Heart right ventricle (tissue), 16 donors: ENCODE measurements around the gene SPACA4. TPM values are rescaled to one million over a fixed set of nuclear protein-coding genes. Genes with fewer than 3 reads are reported as not detected.

ENCODE experiments used
- ATAC-seq, 8 donors: fragments of 200-7000 bp; cut with Tn5 transposase; one replicate each; pipeline ENCODE4 v1.9.1; 2020; ENCODE audit warnings: mild to moderate bottlenecking in 8 of 8, moderate library complexity in 8 of 8, moderate number of reproducible peaks in 1 of 8
- DNase-seq, 2 donors: peaks; one replicate each; pipeline ENCODE4 v3.0.0-alpha.2; 2020
- H3K27ac ChIP-seq, 10 donors: fragments of 200-600 bp; sonication (generic) in 2 of 10; one replicate each; pipeline versions ENCODE4 v1.5.0 to v1.8.0; 2020 to 2022; ENCODE audit warnings: mild to moderate bottlenecking in 3 of 10
- H3K27me3 ChIP-seq, 7 donors: fragments of 200-600 bp; one replicate each; pipeline ENCODE4 v1.8.0; 2021 to 2022; ENCODE audit warnings: mild to moderate bottlenecking in 2 of 7
- H3K36me3 ChIP-seq, 9 donors: fragments of 200-600 bp; sonication (generic) in 1 of 9; one replicate each; pipeline versions ENCODE4 v1.5.0 to v1.8.0; 2020 to 2022; ENCODE audit warnings: mild to moderate bottlenecking in 2 of 9
- H3K4me1 ChIP-seq, 9 donors: fragments of 200-600 bp; sonication (generic) in 1 of 9; one replicate each; pipeline versions ENCODE4 v1.5.0 to v1.8.0; 2020 to 2022; ENCODE audit warnings: mild to moderate bottlenecking in 4 of 9
- H3K4me3 ChIP-seq, 10 donors: fragments of 200-600 bp; sonication (generic) in 2 of 10; one replicate each; pipeline versions ENCODE4 v1.5.0 to v1.8.0; 2020 to 2022; ENCODE audit warnings: mild to moderate bottlenecking in 7 of 10, moderate library complexity in 2 of 10
- H3K9me3 ChIP-seq, 11 donors: fragments of 200-600 bp in 10 of 11; sonication (generic) in 2 of 11; one replicate each; pipeline versions ENCODE4 v1.5.0 to v1.8.0; 2013 to 2022; ENCODE audit warnings: mild to moderate bottlenecking in 2 of 11, control low read depth in 1 of 11, moderate library complexity in 1 of 11
- CTCF ChIP-seq, 9 donors: fragments of 200-600 bp; sonication (generic) in 2 of 9; IDR thresholded peaks; one replicate each; pipeline versions ENCODE4 v1.5.0 to v1.8.0; 2021 to 2022; ENCODE audit warnings: antibody characterized with exemption in 9 of 9, mild to moderate bottlenecking in 5 of 9, moderate library complexity in 1 of 9
- WGBS, 2 donors: extraction: QIAGEN DNeasy Blood & Tissue Kit; methylation state at CpG; one replicate each; pipeline ENCODE4 v1.1.7; 2013; ENCODE audit warnings: inconsistent platforms in 1 of 2; 5-methylcytosine and 5-hydroxymethylcytosine counted together
- intact Hi-C, 10 donors: fragments of 100-400 bp; cut with DNase I; formaldehyde crosslinking; loops; one replicate each; pipeline versions ENCODE4 v1.11.1 to v1.14.2; 2022
- polyA plus RNA-seq, 2 donors: library from polyadenylated mRNA; stranded (reverse); fragments of 200-250 nt; gene quantifications; one replicate each; pipeline ENCODE4 v1.2.3, GENCODE V29; 2013
- total RNA-seq, 10 donors: library from RNA; stranded (reverse); fragmentation: NEBNext Ultra II Directional in 3 of 10; extraction: Animal tissue kit (Norgen Biotek cat#: 25700) in 3 of 10; gene quantifications; one replicate each; pipeline versions ENCODE4 v1.2.1 to v1.2.4, GENCODE V29; 2021 to 2023
- donor health status: Arrhythmogenic right ventricular cardiomyopathy.
- donor health status: ischemic (EF 13 %, LVEDD 7.1; RV severe dilation, severe dysfunction).
- donor health status: healthy with polysubstance abuse.
- donor health status: DM: no; HTN: yes; CAD: no.
- donor health status: DM: no; HTN: no; CAD: no.
- donor health status: ischemic (EF 25% LVEDD 6.9; RV normal size, moderate dysfunction).
- donor health status: ischemic (EF 25% LVEDD 5.7; RV mildly dilated, moderate dysfunction).
- donor health status: healthy.
- donor health status: DM: yes; HTN: yes; CAD: no.
- donor health status: Ischemic cardiomyopathy.
- donor health status: ischemic (EF 35%, LVEDD 5.7; RV mildly dilated, moderate dysfunction).
- donor health status: nonischemic (EF 11% LVEDD 7.7; RV severe dilation, severe dysfunction).
- donor health status: DM: yes; HTN: yes; CAD: no.
- donor health status: PGD.
- donor health status: ischemic (EF 29% LVEDD 5.4; RV normal size, mild dysfunction).
- donor health status: nonischemic (EF 23%, LVEDD 6.1; RV moderate dilation, normal function).

SPACA4 gene
- total and polyA plus RNA-seq, 12 donors: not detected

GRCh38 chr19:48637948-48638830 is 31.6 kb downstream of the SPACA4 start:
- Histone ChIP-seq H3K36me3 (peaks cover 0 to 4% (median 0%) of the 10 kb centered on the region in 9 donors), H3K27me3 (no peaks in the 10 kb centered on the region), H3K9me3 (no peaks in the 10 kb centered on the region), H3K4me3 (peak overlapping the region in 9 of 10 donors; percentile 60 to 92 (median 76)), H3K27ac (peak overlapping the region; percentile 90 to 98 (median 96)), H3K4me1 (peaks cover 18 to 48% (median 32%) of the 10 kb centered on the region in 9 donors)
- peak; percentile 36 to 65 (median 54) for ATAC-seq
- WGBS, 2 donors: 9 to 10% methylated on average over 29 of the region's 29 CpGs
- peak; percentile 72 to 92 for DNase-seq
- peak in 1 of 9 donors; percentile 8 for TF ChIP-seq CTCF (IDR thresholded peaks at IDR 0.05)
- intact Hi-C loops: loop anchor here in 3 of 10 donors (5.0 to 10.0 kb wide), 2 partner anchors 327 to 519 kb away; partner anchors contain the start of genes FTL (in 2 of the 3), HRC (in 1 of the 3) and TRPM4 (in 1 of the 3)

GRCh38 chr19:48638831-48639381 is 32.4 kb downstream of the SPACA4 start:
- Histone ChIP-seq H3K9me3 (no peaks in the 10 kb centered on the region), H3K27me3 (no peaks in the 10 kb centered on the region), H3K4me1 (peaks cover 11 to 41% (median 25%) of the 10 kb centered on the region in 9 donors), H3K36me3 (no peaks in the 10 kb centered on the region), H3K27ac (peak overlapping the region in 9 of 10 donors; percentile 90 to 98 (median 96)), H3K4me3 (peak overlapping the region in 7 of 10 donors; percentile 21 to 92 (median 81))
- no peak for ATAC-seq
- WGBS, 2 donors: 76 to 79% methylated on average over 16 of the region's 16 CpGs
- no peak for TF ChIP-seq CTCF (IDR thresholded peaks at IDR 0.05)
- intact Hi-C loops: loop anchor here in 3 of 10 donors (5.0 to 10.0 kb wide), 2 partner anchors 326 to 518 kb away; partner anchors contain the start of genes FTL (in 2 of the 3), HRC (in 1 of the 3) and TRPM4 (in 1 of the 3)
- peak in 1 of 2 donors; percentile 29 for DNase-seq

GRCh38 chr19:48639483-48640375 is 33.2 kb downstream of the SPACA4 start:
- intact Hi-C loops: loop anchor here in 8 of 10 donors (5.0 to 10.0 kb wide), 6 partner anchors 95 to 518 kb away; partner anchors contain the start of genes FTL (in 4 of the 8), HSD17B14 (in 2 of the 8), BAX (in 1 of the 8) and HRC (in 1 of the 8)
- DNase-seq: peak in 1 of 2 donors; percentile 26
- no peak for ATAC-seq
- no peak for TF ChIP-seq CTCF (IDR thresholded peaks at IDR 0.05)
- 59 to 67% methylated on average over 33 of the region's 33 CpGs for WGBS, 2 donors
- H3K9me3 ChIP-seq: no peaks in the 10 kb centered on the region
- no peaks in the 10 kb centered on the region for H3K27me3 ChIP-seq
- no peaks in the 10 kb centered on the region for H3K36me3 ChIP-seq
- no peak overlapping the region for H3K4me3 ChIP-seq
- peaks cover 6 to 33% (median 19%) of the 10 kb centered on the region in 9 donors for H3K4me1 ChIP-seq
- H3K27ac ChIP-seq: no peak overlapping the region
